Transverse colon (tissue), 4 donors: ENCODE data around the gene KCNA1. TPM values are rescaled to one million over a fixed set of nuclear protein-coding genes. Genes with fewer than 3 reads are reported as not detected.

ENCODE experiments used
- DNase-seq: peaks from one replicate; pipeline ENCODE4 v3.0.0-alpha.2; 2019
- H3K27ac ChIP-seq, 4 donors: fragments of 200-600 bp; sonication (generic); 2 replicates each; pipeline ENCODE4 v1.5.1; 2016 to 2018; ENCODE audit warnings: inconsistent platforms in 4 of 4
- H3K27me3 ChIP-seq: fragments of 200-600 bp; sonication (generic); 2 replicates; pipeline ENCODE4 v1.5.1; 2017; ENCODE audit warnings: inconsistent platforms
- H3K36me3 ChIP-seq, 4 donors: fragments of 200-600 bp; sonication (generic); 2 replicates each; pipeline ENCODE4 v1.5.1; 2017 to 2019; ENCODE audit warnings: inconsistent platforms in 4 of 4
- H3K4me1 ChIP-seq, 4 donors: fragments of 200-600 bp; sonication (generic); 2 replicates each; pipeline ENCODE4 v1.5.1; 2017 to 2020; ENCODE audit warnings: inconsistent platforms in 4 of 4
- H3K4me3 ChIP-seq, 4 donors: fragments of 200-600 bp; sonication (generic); 1 replicate in 1 of 4; 2 replicates in 3 of 4; pipeline versions ENCODE4 v1.5.1 to v1.6.1; 2017 to 2019; ENCODE audit warnings: inconsistent platforms in 4 of 4
- H3K9me3 ChIP-seq, 2 donors: fragments of 200-600 bp; sonication (generic); 2 replicates each; pipeline ENCODE4 v1.5.1; 2017 to 2019; ENCODE audit warnings: inconsistent platforms in 2 of 2
- CTCF ChIP-seq, 5 experiments: fragments of 200-600 bp in 3 of 5; fragments of 450-650 bp in 2 of 5; sonication (generic) in 3 of 5; IDR thresholded peaks; 1 replicate in 2 of 5; 2 replicates in 3 of 5; pipeline ENCODE4 v1.5.1; 2016 to 2017; ENCODE audit warnings: antibody characterized with exemption in 5 of 5, inconsistent platforms in 3 of 5, mild to moderate bottlenecking in 2 of 5, moderate library complexity in 1 of 5
- EP300 ChIP-seq: sonication (generic); formaldehyde crosslinking; IDR thresholded peaks from one replicate; pipeline ENCODE4 v1.6.1; 2017; ENCODE audit warnings: antibody characterized with exemption, low read depth
- POLR2A ChIP-seq: fragments of 450-650 bp; IDR thresholded peaks from one replicate; pipeline ENCODE4 v1.6.1; 2016; ENCODE audit warnings: antibody characterized with exemption, mild to moderate bottlenecking, moderate library complexity
- POLR2AphosphoS5 ChIP-seq, 3 donors: sonication (generic); formaldehyde crosslinking; IDR thresholded peaks; one replicate each; pipeline ENCODE4 v1.6.1; 2016; ENCODE audit warnings: antibody characterized with exemption in 3 of 3
- whole genome bisulfite sequencing, 2 donors: methylation state at CpG; one replicate each; pipeline ENCODE4 v1.1.5; 2018; ENCODE audit warnings: low coverage in 1 of 2; 5-methylcytosine and 5-hydroxymethylcytosine counted together
- in situ Hi-C, 4 donors: fragments of 200-750 bp; cut with MboI; loops; one replicate each; pipeline versions ENCODE4 v1.15.0 to v1.15.1; 2017; ENCODE audit warnings: low sequenced_read_pairs in 3 of 4, low pct_ligation_motif_present in 1 of 4, low pct_unique_long_range_greater_than_20kb in 1 of 4
- intact Hi-C: fragments of 100-400 bp; cut with DNase I; formaldehyde crosslinking; loops from one replicate; pipeline ENCODE4 v1.15.1; 2023; ENCODE audit warnings: low total_unique reads
- total RNA-seq, 4 donors: library from RNA; depleted of rRNA; stranded (reverse); fragments of >200 nt; gene quantifications; one replicate each; pipeline ENCODE4 v1.1.0, GENCODE V29; 2016

The KCNA1 gene
- total RNA-seq, 4 donors from 2014 or later, result 0.32 to 0.75 (median 0.41) TPM; not detected in 1

- no peaks in the 10 kb centered on the region for H3K36me3 ChIP-seq
- in situ Hi-C loops (no loop called here), intact Hi-C loops (no loop called here)
- no peaks in the 10 kb centered on the region for H3K4me1 ChIP-seq
- H3K27me3 ChIP-seq, result peaks cover 13% of the 10 kb centered on the region
- DNase-seq, result no peak
- WGBS, 2 donors, result 84 to 85% methylated on average over 7 to 16 of the region's 16 CpGs
- TF ChIP-seq CTCF (IDR thresholded peaks at IDR 0.05) (no peak), EP300 (no peak), POLR2AphosphoS5 (IDR thresholded peaks at IDR 0.05) (no peak), POLR2A (no peak)
- no peak overlapping the region for H3K4me3 ChIP-seq
- no peaks in the 10 kb centered on the region for H3K9me3 ChIP-seq
- no peak overlapping the region for H3K27ac ChIP-seq
Observed at GRCh38 chr12:4939418-4940023, 29.8 kb downstream of the KCNA1 start.

- TF ChIP-seq POLR2AphosphoS5 (IDR thresholded peaks at IDR 0.05) (no peak), CTCF (IDR thresholded peaks at IDR 0.05) (no peak), POLR2A (no peak), EP300 (no peak)
- DNase-seq, result no peak
- peaks cover 4% of the 10 kb centered on the region for H3K27me3 ChIP-seq
- 53 to 78% methylated on average over 3 to 10 of the region's 10 CpGs for WGBS, 2 donors
- H3K9me3 ChIP-seq, result no peaks in the 10 kb centered on the region
- no peaks in the 10 kb centered on the region for H3K36me3 ChIP-seq
- intact Hi-C loops (no loop called here), in situ Hi-C loops (no loop called here)
- no peak overlapping the region for H3K4me3 ChIP-seq
- H3K27ac ChIP-seq, result no peak overlapping the region
- H3K4me1 ChIP-seq, result no peaks in the 10 kb centered on the region
Observed at GRCh38 chr12:4943067-4943937, 33.6 kb downstream of the KCNA1 start.

GRCh38 chr12:4943938-4944284 lies 34.2 kb downstream of the KCNA1 start:
- no peak for DNase-seq

GRCh38 chr12:4947253-4947652 lies 37.5 kb downstream of the KCNA1 start:
- in situ Hi-C loops, result no loop called here
- DNase-seq, result no peak
- no peak overlapping the region for H3K27ac ChIP-seq
- H3K9me3 ChIP-seq, result no peaks in the 10 kb centered on the region
- H3K36me3 ChIP-seq, result no peaks in the 10 kb centered on the region
- WGBS, 2 donors, result 79 to 80% methylated on average over 5 to 12 of the region's 12 CpGs
- H3K4me1 ChIP-seq, result no peaks in the 10 kb centered on the region
- H3K27me3 ChIP-seq, result peaks cover 21% of the 10 kb centered on the region
- intact Hi-C loops, result no loop called here
- TF ChIP-seq POLR2A, result no peak
- no peak for TF ChIP-seq CTCF (IDR thresholded peaks at IDR 0.05)
- no peak for TF ChIP-seq POLR2AphosphoS5 (IDR thresholded peaks at IDR 0.05)
- TF ChIP-seq EP300, result no peak
- no peak overlapping the region for H3K4me3 ChIP-seq

More at GRCh38 chr12:4943938-4944284, 34.2 kb downstream of the KCNA1 start:
- Histone ChIP-seq H3K4me3 (no peak overlapping the region), H3K27ac (no peak overlapping the region), H3K27me3 (peaks cover 4% of the 10 kb centered on the region), H3K36me3 (no peaks in the 10 kb centered on the region), H3K9me3 (no peaks in the 10 kb centered on the region), H3K4me1 (no peaks in the 10 kb centered on the region)
- in situ Hi-C loops, result no loop called here
- 83% methylated on average over 4 of the region's 4 CpGs; no CpG with 5 or more reads in 1 of the 2 donors for WGBS, 2 donors
- intact Hi-C loops, result no loop called here
- no peak for TF ChIP-seq EP300
